B cell (primary cell): ENCODE data around the gene ERBIN. TPM values are rescaled to one million over a fixed set of nuclear protein-coding genes. Genes with fewer than 3 reads are reported as not detected.

Experiments used
- ATAC-seq: fragments of 200-7000 bp; cut with Tn5 transposase; one replicate; pipeline ENCODE4 v1.10.0; 2021; ENCODE audit warnings: low read depth, mild to moderate bottlenecking, moderate number of reproducible peaks, moderate library complexity
- CTCF ChIA-PET: fragments of 350-600 bp; sonication (Branson Sonifier 250); formaldehyde crosslinking; loops from one replicate; lab custom pipeline; 2021; ENCODE audit warnings: antibody characterized with exemption, inconsistent platforms; lab: Charles Lee
- POLR2A ChIA-PET: fragments of 350-600 bp; sonication (Branson Sonifier 250); formaldehyde crosslinking; loops from one replicate; lab custom pipeline; 2021; ENCODE audit warnings: antibody characterized with exemption; lab: Charles Lee
- DNase-seq: peaks from one replicate; pipeline ENCODE4 v3.0.0; 2013
- H2AFZ ChIP-seq: 2 replicates; pipeline ENCODE4 v1.6.1; 2012; ENCODE audit warnings: mild to moderate bottlenecking, low read depth, low read length; ENCODE audit not compliant: insufficient read depth, poor library complexity, severe bottlenecking
- H3K27ac ChIP-seq, 2 donors: 1 replicate in 1 of 2; 2 replicates in 1 of 2; pipeline ENCODE4 v1.5.1; 2012 to 2013; ENCODE audit warnings: low read length in 2 of 2, mild to moderate bottlenecking in 2 of 2, moderate library complexity in 1 of 2
- H3K27me3 ChIP-seq, 4 experiments: fragments of 200-600 bp in 1 of 4; sonication (generic) in 1 of 4; replicated peaks in 1 of 4; 1 replicate in 2 of 4; 2 replicates in 2 of 4; pipeline versions ENCODE4 v1.6.1 to v1.7.0; 2013 to 2016; ENCODE audit warnings: low read length in 3 of 4, mild to moderate bottlenecking in 2 of 4, mixed read lengths in 1 of 4, moderate library complexity in 1 of 4; ENCODE audit not compliant: insufficient read depth in 4 of 4, control insufficient read depth in 3 of 4; ENCODE audit errors: control extremely low read depth in 1 of 4
- H3K36me3 ChIP-seq, 2 experiments: replicated peaks in 1 of 2; 1 replicate in 1 of 2; 2 replicates in 1 of 2; pipeline versions ENCODE4 v1.6.1 to v1.7.1; 2013; ENCODE audit warnings: low read length in 1 of 2; ENCODE audit not compliant: insufficient read depth in 2 of 2, control insufficient read depth in 1 of 2; ENCODE audit errors: control extremely low read depth in 1 of 2, extremely low read depth in 1 of 2
- H3K4me1 ChIP-seq, 2 donors: fragments of 200-600 bp in 1 of 2; sonication (generic) in 1 of 2; 1 replicate in 1 of 2; 2 replicates in 1 of 2; pipeline versions ENCODE4 v1.5.1 to v1.6.1; 2013 to 2017; ENCODE audit warnings: low read length in 2 of 2; ENCODE audit not compliant: control insufficient read depth in 2 of 2, insufficient read depth in 2 of 2
- H3K4me2 ChIP-seq: replicated peaks from 2 replicates; pipeline ENCODE3; 2012; ENCODE audit warnings: mild to moderate bottlenecking, low read depth, low read length; ENCODE audit not compliant: poor library complexity, severe bottlenecking
- H3K4me3 ChIP-seq, 5 experiments: fragments of 200-600 bp in 1 of 5; sonication (generic) in 1 of 5; 1 replicate in 3 of 5; 2 replicates in 2 of 5; pipeline versions ENCODE4 v1.5.1 to v1.7.0; 2011 to 2016; ENCODE audit warnings: low read length in 4 of 5, mild to moderate bottlenecking in 4 of 5, low read depth in 2 of 5, control low read depth in 1 of 5, moderate library complexity in 1 of 5; ENCODE audit not compliant: insufficient read depth in 1 of 5; ENCODE audit errors: control extremely low read depth in 1 of 5, extremely low read depth in 1 of 5
- H3K79me2 ChIP-seq: fragments of 200-600 bp; sonication (generic); one replicate; pipeline ENCODE4 v1.6.0; 2016; ENCODE audit warnings: low read length; ENCODE audit not compliant: control insufficient read depth, insufficient read depth
- H3K9ac ChIP-seq: fragments of 200-600 bp; sonication (generic); 2 replicates; pipeline ENCODE4 v1.6.1; 2017; ENCODE audit warnings: mild to moderate bottlenecking, low read length, moderate library complexity
- H3K9me3 ChIP-seq, 3 donors: one replicate each; pipeline versions ENCODE4 v1.6.1 to v1.7.1; 2013; ENCODE audit warnings: low read length in 2 of 3; ENCODE audit not compliant: control insufficient read depth in 2 of 3, insufficient read depth in 1 of 3; ENCODE audit errors: control extremely low read depth in 1 of 3
- H4K20me1 ChIP-seq: 2 replicates; pipeline ENCODE4 v1.6.0; 2012; ENCODE audit warnings: mild to moderate bottlenecking, low read length; ENCODE audit not compliant: insufficient read depth, control insufficient read depth, poor library complexity, severe bottlenecking
- H3K27ac Mint-ChIP-seq: one replicate; pipeline ENCODE4 v1.8.0; 2021; ENCODE audit warnings: mixed read lengths
- H3K27me3 Mint-ChIP-seq: one replicate; pipeline ENCODE4 v1.8.0; 2021; ENCODE audit warnings: mixed read lengths
- H3K4me1 Mint-ChIP-seq: one replicate; pipeline ENCODE4 v1.8.0; 2021; ENCODE audit warnings: mixed read lengths
- H3K4me3 Mint-ChIP-seq: one replicate; pipeline ENCODE4 v1.8.0; 2021; ENCODE audit warnings: mixed read lengths
- H3K9me3 Mint-ChIP-seq: one replicate; pipeline ENCODE4 v1.8.0; 2022; ENCODE audit warnings: mixed read lengths; ENCODE audit not compliant: insufficient read depth
- EZH2 ChIP-seq: IDR thresholded peaks from 2 replicates; pipeline ENCODE4 v1.6.1; 2012; ENCODE audit warnings: borderline replicate concordance, low read depth, mild to moderate bottlenecking, moderate library complexity, low read length; ENCODE audit not compliant: insufficient read depth, poor library complexity, severe bottlenecking
- WGBS: methylation state at CpG from one replicate; pipeline ENCODE4 v1.1.5; 2013; ENCODE audit warnings: missing lambda C conversion rate; ENCODE audit not compliant: insufficient coverage; 5-methylcytosine and 5-hydroxymethylcytosine counted together
- intact Hi-C: fragments of 100-400 bp; cut with micrococcal nuclease; formaldehyde crosslinking; loops from one replicate; pipeline ENCODE4 v1.10.0; 2022
- polyA plus RNA-seq: library from polyadenylated mRNA; depleted of rRNA; stranded (reverse); fragments of >200 nt; gene quantifications from 2 replicates; pipeline ENCODE4 v1.2.3, GENCODE V29; 2012
- total RNA-seq, 2 donors: library from RNA; stranded (reverse); fragments of 120-200 nt in 1 of 2; gene quantifications; 1 replicate in 1 of 2; 2 replicates in 1 of 2; pipeline versions ENCODE4 v1.2.3 to v1.2.4, GENCODE V29; 2013 to 2022
- TF ChIP-seq, protein P1 (sequence below): fragments of 200-600 bp; IDR thresholded peaks from one replicate; pipeline ENCODE4 v1.8.0; 2022; ENCODE audit warnings: antibody characterized with exemption, mild to moderate bottlenecking

The ERBIN gene
- total and polyA plus RNA-seq, 2 donors (not counting 1 experiment from before 2014, with no cell fraction given) = 27.7 to 106 TPM

DNA sequence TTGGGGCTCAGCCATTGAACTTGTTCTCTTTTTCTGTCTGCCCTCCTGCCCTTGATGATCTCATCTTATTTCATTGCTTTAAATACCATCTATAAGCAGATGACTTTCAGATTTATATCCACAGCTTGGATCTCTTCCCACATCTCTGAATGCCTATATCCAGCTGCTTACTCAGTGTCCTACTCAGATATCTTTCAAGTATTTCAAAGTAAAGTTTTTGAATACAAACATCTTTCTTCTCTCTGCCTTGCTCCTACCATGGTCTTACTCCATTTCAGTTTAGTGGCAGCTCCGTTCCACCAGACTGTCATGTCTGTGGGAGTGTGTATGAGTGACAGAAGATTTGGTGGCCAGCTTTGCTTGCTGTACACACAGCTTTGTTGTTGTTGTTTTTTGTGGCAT is 59.7 kb downstream of the ERBIN start:
- Histone ChIP-seq H3K27ac (no peak overlapping the region), H3K4me2 (no peak overlapping the region), H3K9ac (no peak overlapping the region), H3K4me1 (peaks cover 0 to 3% of the 10 kb centered on the region in 2 donors), H3K79me2 (peaks cover 89% of the 10 kb centered on the region), H3K9me3 (no peaks in the 10 kb centered on the region), H2AFZ (no peak overlapping the region), H3K4me3 (no peak overlapping the region), H4K20me1 (peaks cover 63% of the 10 kb centered on the region), H3K27me3 (no peaks in the 10 kb centered on the region), H3K36me3 (peaks cover 2 to 4% of the 10 kb centered on the region in 2 experiments)
- Mint-ChIP-seq H3K27ac (no peak overlapping the region), H3K9me3 (no peaks in the 10 kb centered on the region), H3K27me3 (no peaks in the 10 kb centered on the region), H3K4me3 (no peak overlapping the region), H3K4me1 (peaks cover 41% of the 10 kb centered on the region)
- TF ChIP-seq EZH2 = no peak
- TF ChIP-seq, protein P1, sequence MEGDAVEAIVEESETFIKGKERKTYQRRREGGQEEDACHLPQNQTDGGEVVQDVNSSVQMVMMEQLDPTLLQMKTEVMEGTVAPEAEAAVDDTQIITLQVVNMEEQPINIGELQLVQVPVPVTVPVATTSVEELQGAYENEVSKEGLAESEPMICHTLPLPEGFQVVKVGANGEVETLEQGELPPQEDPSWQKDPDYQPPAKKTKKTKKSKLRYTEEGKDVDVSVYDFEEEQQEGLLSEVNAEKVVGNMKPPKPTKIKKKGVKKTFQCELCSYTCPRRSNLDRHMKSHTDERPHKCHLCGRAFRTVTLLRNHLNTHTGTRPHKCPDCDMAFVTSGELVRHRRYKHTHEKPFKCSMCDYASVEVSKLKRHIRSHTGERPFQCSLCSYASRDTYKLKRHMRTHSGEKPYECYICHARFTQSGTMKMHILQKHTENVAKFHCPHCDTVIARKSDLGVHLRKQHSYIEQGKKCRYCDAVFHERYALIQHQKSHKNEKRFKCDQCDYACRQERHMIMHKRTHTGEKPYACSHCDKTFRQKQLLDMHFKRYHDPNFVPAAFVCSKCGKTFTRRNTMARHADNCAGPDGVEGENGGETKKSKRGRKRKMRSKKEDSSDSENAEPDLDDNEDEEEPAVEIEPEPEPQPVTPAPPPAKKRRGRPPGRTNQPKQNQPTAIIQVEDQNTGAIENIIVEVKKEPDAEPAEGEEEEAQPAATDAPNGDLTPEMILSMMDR = no peak
- no CpG with 5 or more reads among the region's 1 CpG for WGBS
- DNase-seq = no peak
- CTCF ChIA-PET = no interaction called here
- ATAC-seq = no peak
- intact Hi-C loops = no loop called here
- POLR2A ChIA-PET = no interaction called here

DNA sequence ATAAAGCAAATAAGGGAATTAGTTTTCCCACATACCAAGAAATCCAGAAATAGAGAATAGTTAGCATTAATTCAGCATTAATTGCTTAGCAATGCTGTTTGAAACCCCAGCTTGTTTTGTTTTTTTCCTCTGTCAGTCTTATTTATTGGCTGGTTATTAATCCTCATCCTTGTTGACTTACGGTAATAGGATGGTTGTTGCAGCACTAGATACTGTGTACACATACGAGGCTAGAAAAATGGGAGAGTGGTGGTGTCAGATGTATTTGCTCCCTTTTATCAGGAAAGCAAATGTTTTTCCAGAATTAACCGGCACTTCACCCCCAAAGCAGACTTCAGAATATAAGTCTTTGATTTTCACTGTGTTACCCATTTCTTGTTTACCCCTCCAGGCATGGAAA is 60.4 kb downstream of the ERBIN start:
- no peak for ATAC-seq
- intact Hi-C loops = no loop called here
- Histone ChIP-seq H3K79me2 (peaks cover 86% of the 10 kb centered on the region), H4K20me1 (peaks cover 60% of the 10 kb centered on the region), H3K4me1 (peaks cover 0 to 3% of the 10 kb centered on the region in 2 donors), H3K9me3 (no peaks in the 10 kb centered on the region), H3K4me2 (no peak overlapping the region), H3K9ac (no peak overlapping the region), H3K27me3 (no peaks in the 10 kb centered on the region), H2AFZ (no peak overlapping the region), H3K4me3 (no peak overlapping the region), H3K36me3 (peaks cover 3 to 4% of the 10 kb centered on the region in 2 experiments), H3K27ac (no peak overlapping the region)
- POLR2A ChIA-PET = no interaction called here
- WGBS = no CpG with 5 or more reads among the region's 3 CpGs
- no peaks in the 10 kb centered on the region for H3K9me3 Mint-ChIP-seq
- peaks cover 36% of the 10 kb centered on the region for H3K4me1 Mint-ChIP-seq
- CTCF ChIA-PET = interaction anchor here (0.6 kb wide), 1 partner anchor 160 kb away, joined by 4 read pairs; no protein-coding TSS in a partner anchor
- H3K27me3 Mint-ChIP-seq = no peaks in the 10 kb centered on the region
- no peak overlapping the region for H3K27ac Mint-ChIP-seq
- H3K4me3 Mint-ChIP-seq = no peak overlapping the region
- no peak for DNase-seq
- TF ChIP-seq, protein P1 = no peak
- TF ChIP-seq EZH2 = no peak
